ENCODE results near the gene SCAMP1. TPM values are rescaled to one million over a fixed set of nuclear protein-coding genes. Genes with fewer than 3 reads are reported as not detected.

SCAMP1 gene
- total and polyA plus RNA-seq, 2 donors (not counting 1 experiment from before 2014, with no cell fraction given), result 44.3 to 60.6 TPM

GRCh38 chr5:78475370-78475769, 115.0 kb downstream of the SCAMP1 start:
- Histone ChIP-seq H3K4me3 (replicated peaks in 1 of 4; ENCODE audit: control extremely low read depth in 1 of 4, insufficient read depth in 1 of 4, low read depth in 3 of 4, low read length in 4 of 4) (no peak overlapping the region), H3K27me3 (ENCODE audit: control insufficient read depth, insufficient read depth, low read length) (no peaks in the 10 kb centered on the region), H2AFZ (ENCODE audit: low read length) (no peak overlapping the region), H3K36me3 (ENCODE audit: control insufficient read depth, insufficient read depth, low read length) (no peaks in the 10 kb centered on the region), H3K79me2 (ENCODE audit: control insufficient read depth, insufficient read depth, low read length) (no peaks in the 10 kb centered on the region), H4K20me1 (ENCODE audit: control insufficient read depth, extremely low read depth, insufficient read depth, low read length) (no peaks in the 10 kb centered on the region), H3K9ac (ENCODE audit: insufficient read depth, low read length) (no peak overlapping the region), H3K4me1 (ENCODE audit: control insufficient read depth, extremely low read depth, insufficient read depth, low read length) (no peaks in the 10 kb centered on the region), H3K27ac (ENCODE audit: insufficient read depth, low read length) (no peak overlapping the region), H3K4me2 (ENCODE audit: extremely low read depth, insufficient read depth, low read length) (no peak overlapping the region), H3K9me3 (ENCODE audit: control insufficient read depth, insufficient read depth, low read depth, low read length) (no peaks in the 10 kb centered on the region)
- no peak for DNase-seq (ENCODE audit: low read depth in 2 of 2)
- TF ChIP-seq EZH2 (IDR thresholded peaks at IDR 0.05; ENCODE audit: low read length, missing control alignments), result no peak
- no peak for TF ChIP-seq CTCF (conservative IDR thresholded peaks at IDR 0.05 in 1 of 2, IDR thresholded peaks at IDR 0.05 in 1 of 2; ENCODE audit: low read depth in 1 of 2, low read length in 2 of 2)

- Histone ChIP-seq H3K4me3 (replicated peaks in 1 of 4; ENCODE audit: control extremely low read depth in 1 of 4, insufficient read depth in 1 of 4, low read depth in 3 of 4, low read length in 4 of 4) (no peak overlapping the region), H3K79me2 (ENCODE audit: control insufficient read depth, insufficient read depth, low read length) (no peaks in the 10 kb centered on the region), H4K20me1 (ENCODE audit: control insufficient read depth, extremely low read depth, insufficient read depth, low read length) (no peaks in the 10 kb centered on the region), H3K9me3 (ENCODE audit: control insufficient read depth, insufficient read depth, low read depth, low read length) (no peaks in the 10 kb centered on the region), H3K4me1 (ENCODE audit: control insufficient read depth, extremely low read depth, insufficient read depth, low read length) (no peaks in the 10 kb centered on the region), H3K9ac (ENCODE audit: insufficient read depth, low read length) (no peak overlapping the region), H2AFZ (ENCODE audit: low read length) (no peak overlapping the region), H3K27ac (ENCODE audit: insufficient read depth, low read length) (no peak overlapping the region), H3K36me3 (ENCODE audit: control insufficient read depth, insufficient read depth, low read length) (no peaks in the 10 kb centered on the region), H3K4me2 (ENCODE audit: extremely low read depth, insufficient read depth, low read length) (no peak overlapping the region), H3K27me3 (ENCODE audit: control insufficient read depth, insufficient read depth, low read length) (no peaks in the 10 kb centered on the region)
- TF ChIP-seq CTCF (conservative IDR thresholded peaks at IDR 0.05 in 1 of 2, IDR thresholded peaks at IDR 0.05 in 1 of 2; ENCODE audit: low read depth in 1 of 2, low read length in 2 of 2), result no peak
- DNase-seq (ENCODE audit: low read depth in 2 of 2), result no peak
These were observed 116.4 kb downstream of the SCAMP1 start for GRCh38 chr5:78476795-78477194.

GRCh38 chr5:78482948-78483347, 122.5 kb downstream of the SCAMP1 start:
- no peak overlapping the region for H2AFZ ChIP-seq (ENCODE audit: low read length)
- no peak overlapping the region for H3K9ac ChIP-seq (ENCODE audit: insufficient read depth, low read length)
- TF ChIP-seq EZH2 (IDR thresholded peaks at IDR 0.05; ENCODE audit: low read length, missing control alignments) (no peak), CTCF (conservative IDR thresholded peaks at IDR 0.05 in 1 of 2, IDR thresholded peaks at IDR 0.05 in 1 of 2; ENCODE audit: low read depth in 1 of 2, low read length in 2 of 2) (no peak)
- no peaks in the 10 kb centered on the region for H3K27me3 ChIP-seq (ENCODE audit: control insufficient read depth, insufficient read depth, low read length)
- H4K20me1 ChIP-seq (ENCODE audit: control insufficient read depth, extremely low read depth, insufficient read depth, low read length), result no peaks in the 10 kb centered on the region
- no peak for DNase-seq (ENCODE audit: low read depth in 2 of 2)
- H3K79me2 ChIP-seq (ENCODE audit: control insufficient read depth, insufficient read depth, low read length), result no peaks in the 10 kb centered on the region
- H3K4me2 ChIP-seq (ENCODE audit: extremely low read depth, insufficient read depth, low read length), result no peak overlapping the region
- no peaks in the 10 kb centered on the region for H3K4me1 ChIP-seq (ENCODE audit: control insufficient read depth, extremely low read depth, insufficient read depth, low read length)
- H3K4me3 ChIP-seq (replicated peaks in 1 of 4; ENCODE audit: control extremely low read depth in 1 of 4, insufficient read depth in 1 of 4, low read depth in 3 of 4, low read length in 4 of 4), result no peak overlapping the region
- no peaks in the 10 kb centered on the region for H3K9me3 ChIP-seq (ENCODE audit: control insufficient read depth, insufficient read depth, low read depth, low read length)
- H3K27ac ChIP-seq (ENCODE audit: insufficient read depth, low read length), result no peak overlapping the region
- H3K36me3 ChIP-seq (ENCODE audit: control insufficient read depth, insufficient read depth, low read length), result no peaks in the 10 kb centered on the region
